Astrocyte (in vitro differentiated cells and primary cell): ENCODE measurements around the gene TNFSF10. TPM values are rescaled to one million over a fixed set of nuclear protein-coding genes. Genes with fewer than 3 reads are reported as not detected.

Experiments
- DNase-seq: peaks from one replicate; pipeline ENCODE4 v3.0.0-alpha.2; 2010; ENCODE audit warnings: low read depth
- FAIRE-seq: peaks from 2 replicates; lab custom pipeline; 2011; peaks lifted over from hg19 to GRCh38; lab: Jason Lieb, UNC
- H2AFZ ChIP-seq: 2 replicates; pipeline ENCODE4 v1.6.0; 2012; ENCODE audit warnings: low read depth, low read length, inconsistent platforms
- H3K27ac ChIP-seq: 2 replicates; pipeline ENCODE4 v1.5.1; 2011; ENCODE audit warnings: low read depth, low read length, inconsistent platforms
- H3K27me3 ChIP-seq: 2 replicates; pipeline ENCODE4 v1.6.0; 2011; ENCODE audit warnings: low read length, inconsistent platforms; ENCODE audit not compliant: insufficient read depth
- H3K36me3 ChIP-seq: 2 replicates; pipeline ENCODE4 v1.5.1; 2011; ENCODE audit warnings: low read length, inconsistent platforms; ENCODE audit not compliant: insufficient read depth
- H3K4me1 ChIP-seq: 2 replicates; pipeline ENCODE4 v1.5.1; 2011; ENCODE audit warnings: low read length, inconsistent platforms; ENCODE audit not compliant: insufficient read depth
- H3K4me2 ChIP-seq: 2 replicates; pipeline ENCODE4 v1.6.0; 2012; ENCODE audit warnings: low read length, inconsistent platforms
- H3K4me3 ChIP-seq: 2 replicates; pipeline ENCODE4 v1.5.1; 2011; ENCODE audit warnings: low read depth, mild to moderate bottlenecking, low read length, inconsistent platforms; ENCODE audit not compliant: insufficient read depth
- H3K79me2 ChIP-seq: 2 replicates; pipeline ENCODE4 v1.6.0; 2012; ENCODE audit warnings: mild to moderate bottlenecking, low read length, inconsistent platforms; ENCODE audit not compliant: insufficient read depth
- H3K9ac ChIP-seq: 2 replicates; pipeline ENCODE4 v1.6.0; 2012; ENCODE audit warnings: mild to moderate bottlenecking, low read length, inconsistent platforms
- H3K9me3 ChIP-seq: 2 replicates; pipeline ENCODE4 v1.5.1; 2012; ENCODE audit warnings: low read depth, mild to moderate bottlenecking, low read length, inconsistent platforms; ENCODE audit not compliant: insufficient read depth
- H4K20me1 ChIP-seq: 2 replicates; pipeline ENCODE4 v1.6.0; 2012; ENCODE audit warnings: low read length, inconsistent platforms; ENCODE audit not compliant: insufficient read depth
- H3K27ac Mint-ChIP-seq: one replicate; pipeline ENCODE4 v1.8.0; 2021; ENCODE audit warnings: mild to moderate bottlenecking, mixed read lengths; ENCODE audit not compliant: unreplicated experiment
- H3K27me3 Mint-ChIP-seq: one replicate; pipeline ENCODE4 v1.8.0; 2021; ENCODE audit warnings: low read depth, mixed read lengths; ENCODE audit not compliant: unreplicated experiment
- H3K36me3 Mint-ChIP-seq: one replicate; pipeline ENCODE4 v1.8.0; 2021; ENCODE audit warnings: low read depth, mixed read lengths; ENCODE audit not compliant: unreplicated experiment
- H3K4me1 Mint-ChIP-seq: one replicate; pipeline ENCODE4 v1.8.0; 2021; ENCODE audit warnings: low read depth, mixed read lengths; ENCODE audit not compliant: unreplicated experiment
- H3K4me3 Mint-ChIP-seq: one replicate; pipeline ENCODE4 v1.8.0; 2021; ENCODE audit warnings: mild to moderate bottlenecking, moderate library complexity, mixed read lengths; ENCODE audit not compliant: unreplicated experiment
- H3K9me3 Mint-ChIP-seq: one replicate; pipeline ENCODE4 v1.8.0; 2021; ENCODE audit warnings: mild to moderate bottlenecking, mixed read lengths; ENCODE audit not compliant: unreplicated experiment
- EZH2 ChIP-seq: IDR thresholded peaks from 2 replicates; pipeline ENCODE4 v1.6.1; 2012; ENCODE audit warnings: mild to moderate bottlenecking, low read length, inconsistent platforms; ENCODE audit not compliant: insufficient read depth
- total RNA-seq: library from RNA; stranded (reverse); gene quantifications from 2 replicates; pipeline ENCODE4 v1.2.1, GENCODE V29; 2021
- TF ChIP-seq, protein P1 (sequence below): IDR thresholded peaks from 2 replicates; pipeline ENCODE4 v1.5.1; 2011; ENCODE audit warnings: low read depth, mild to moderate bottlenecking, inconsistent platforms, low read length, moderate library complexity; ENCODE audit not compliant: insufficient read depth

The TNFSF10 gene
- total RNA-seq, 1 donor from 2014 or later = 1.8 TPM

DNA sequence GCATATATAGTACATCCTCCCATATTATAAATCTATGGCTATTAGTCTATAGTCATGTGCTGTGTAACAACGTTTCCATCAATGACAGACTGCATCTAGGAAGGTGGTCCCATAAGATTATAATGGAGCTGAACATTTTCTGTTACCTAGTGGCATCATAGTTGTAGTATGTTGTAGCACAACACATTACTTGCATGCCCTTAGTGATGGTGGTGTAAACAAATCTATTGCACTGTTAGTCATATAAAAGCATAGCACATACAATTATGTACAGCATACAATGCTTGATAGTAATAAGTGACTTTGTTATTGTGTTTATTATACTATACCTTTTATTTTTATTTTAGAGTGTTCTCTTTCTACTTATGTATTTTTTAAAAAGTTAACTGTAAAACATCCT is 37.4 kb upstream of the TNFSF10 start:
- no peak overlapping the region for H3K4me3 ChIP-seq
- no peak overlapping the region for H3K4me2 ChIP-seq
- H3K9ac ChIP-seq = no peak overlapping the region
- H4K20me1 ChIP-seq = no peaks in the 10 kb centered on the region
- H3K9me3 ChIP-seq = no peaks in the 10 kb centered on the region
- no peak for TF ChIP-seq EZH2
- TF ChIP-seq, protein P1, sequence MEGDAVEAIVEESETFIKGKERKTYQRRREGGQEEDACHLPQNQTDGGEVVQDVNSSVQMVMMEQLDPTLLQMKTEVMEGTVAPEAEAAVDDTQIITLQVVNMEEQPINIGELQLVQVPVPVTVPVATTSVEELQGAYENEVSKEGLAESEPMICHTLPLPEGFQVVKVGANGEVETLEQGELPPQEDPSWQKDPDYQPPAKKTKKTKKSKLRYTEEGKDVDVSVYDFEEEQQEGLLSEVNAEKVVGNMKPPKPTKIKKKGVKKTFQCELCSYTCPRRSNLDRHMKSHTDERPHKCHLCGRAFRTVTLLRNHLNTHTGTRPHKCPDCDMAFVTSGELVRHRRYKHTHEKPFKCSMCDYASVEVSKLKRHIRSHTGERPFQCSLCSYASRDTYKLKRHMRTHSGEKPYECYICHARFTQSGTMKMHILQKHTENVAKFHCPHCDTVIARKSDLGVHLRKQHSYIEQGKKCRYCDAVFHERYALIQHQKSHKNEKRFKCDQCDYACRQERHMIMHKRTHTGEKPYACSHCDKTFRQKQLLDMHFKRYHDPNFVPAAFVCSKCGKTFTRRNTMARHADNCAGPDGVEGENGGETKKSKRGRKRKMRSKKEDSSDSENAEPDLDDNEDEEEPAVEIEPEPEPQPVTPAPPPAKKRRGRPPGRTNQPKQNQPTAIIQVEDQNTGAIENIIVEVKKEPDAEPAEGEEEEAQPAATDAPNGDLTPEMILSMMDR = no peak
- no peaks in the 10 kb centered on the region for H3K36me3 ChIP-seq
- H3K9me3 Mint-ChIP-seq = no peaks in the 10 kb centered on the region
- no peak overlapping the region for H3K4me3 Mint-ChIP-seq
- no peak overlapping the region for H2AFZ ChIP-seq
- H3K79me2 ChIP-seq = no peaks in the 10 kb centered on the region
- FAIRE-seq (no peak), DNase-seq (no peak)
- H3K27ac ChIP-seq = no peak overlapping the region
- peaks cover 18% of the 10 kb centered on the region for H3K4me1 Mint-ChIP-seq
- no peaks in the 10 kb centered on the region for H3K36me3 Mint-ChIP-seq
- H3K27me3 ChIP-seq = no peaks in the 10 kb centered on the region
- H3K4me1 ChIP-seq = peaks cover 17% of the 10 kb centered on the region
- H3K27me3 Mint-ChIP-seq = no peaks in the 10 kb centered on the region
- no peak overlapping the region for H3K27ac Mint-ChIP-seq

DNA sequence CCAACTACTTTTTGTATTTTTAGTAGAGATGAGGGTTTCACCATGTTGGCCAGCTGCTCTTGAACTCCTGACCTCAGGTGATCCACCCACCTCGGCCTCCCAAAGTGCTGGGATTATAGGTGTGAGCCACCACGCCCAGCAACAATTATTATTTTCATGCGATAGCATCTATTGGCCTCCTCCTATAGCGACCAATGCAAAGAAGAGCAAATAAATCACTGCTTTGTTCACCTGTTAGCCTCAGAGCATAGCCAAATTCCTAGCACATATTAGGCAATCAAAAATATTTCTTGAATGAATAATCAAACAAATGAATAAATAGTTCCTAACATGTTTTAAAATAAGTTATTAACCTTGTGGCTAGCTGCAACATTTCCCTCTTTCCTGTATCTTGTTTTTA is 36.8 kb upstream of the TNFSF10 start:
- TF ChIP-seq EZH2 = no peak
- TF ChIP-seq, protein P1 = no peak
- no peak overlapping the region for H2AFZ ChIP-seq

DNA sequence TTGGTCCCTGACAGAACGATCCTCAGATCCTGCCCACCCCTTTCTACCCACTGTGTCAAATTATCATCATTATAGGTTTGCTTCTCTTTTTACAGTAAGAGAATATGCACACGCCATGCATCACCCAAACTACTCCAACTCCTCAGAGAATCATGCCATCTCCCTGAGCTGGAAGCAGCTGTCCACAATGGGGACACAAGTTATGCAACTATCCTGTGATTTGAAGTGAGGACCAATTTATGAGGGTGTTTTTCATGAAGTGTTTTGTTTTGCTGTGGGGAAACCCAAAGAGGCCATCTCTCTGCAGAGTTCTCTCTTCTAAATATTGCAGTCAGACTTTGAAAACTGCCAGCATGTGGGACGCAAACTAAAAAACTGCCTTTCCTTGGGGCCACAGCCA is 35.8 kb upstream of the TNFSF10 start:
- Mint-ChIP-seq H3K27ac (no peak overlapping the region), H3K4me3 (no peak overlapping the region), H3K9me3 (no peaks in the 10 kb centered on the region), H3K36me3 (no peaks in the 10 kb centered on the region), H3K4me1 (peaks cover 18% of the 10 kb centered on the region), H3K27me3 (no peaks in the 10 kb centered on the region)
- FAIRE-seq (no peak), DNase-seq (no peak)
- Histone ChIP-seq H3K9me3 (no peaks in the 10 kb centered on the region), H3K4me3 (no peak overlapping the region), H3K9ac (no peak overlapping the region), H2AFZ (no peak overlapping the region), H3K27me3 (no peaks in the 10 kb centered on the region), H3K4me1 (peaks cover 14% of the 10 kb centered on the region), H3K4me2 (no peak overlapping the region), H3K79me2 (no peaks in the 10 kb centered on the region), H3K36me3 (no peaks in the 10 kb centered on the region), H3K27ac (no peak overlapping the region), H4K20me1 (no peaks in the 10 kb centered on the region)
- no peak for TF ChIP-seq EZH2
- TF ChIP-seq, protein P1 = no peak

More for the DNA sequence above, 36.8 kb upstream of the TNFSF10 start:
- Histone ChIP-seq H3K4me1 (peaks cover 17% of the 10 kb centered on the region), H3K36me3 (no peaks in the 10 kb centered on the region), H3K27ac (no peak overlapping the region), H4K20me1 (no peaks in the 10 kb centered on the region), H3K4me2 (no peak overlapping the region), H3K4me3 (no peak overlapping the region), H3K27me3 (no peaks in the 10 kb centered on the region), H3K9ac (no peak overlapping the region), H3K9me3 (no peaks in the 10 kb centered on the region), H3K79me2 (no peaks in the 10 kb centered on the region)
- Mint-ChIP-seq H3K4me3 (no peak overlapping the region), H3K4me1 (peaks cover 18% of the 10 kb centered on the region), H3K9me3 (no peaks in the 10 kb centered on the region), H3K27me3 (no peaks in the 10 kb centered on the region), H3K36me3 (no peaks in the 10 kb centered on the region), H3K27ac (no peak overlapping the region)
- DNase-seq = no peak
- no peak for FAIRE-seq
